GM19351 (cell line): ENCODE measurements around the gene PMM1.

Source experiments
- ATAC-seq: cut with Tn5 transposase; IDR thresholded peaks from one replicate; pipeline ENCODE4 v1.9.1; 2021; ENCODE audit warnings: mild to moderate bottlenecking, moderate library complexity; ENCODE audit not compliant: unreplicated experiment

PMM1 gene

GRCh38 chr22:41539146-41540005 lies 50.3 kb downstream of the PMM1 start:
- no peak for ATAC-seq

- no peak for ATAC-seq
Observed at GRCh38 chr22:41538583-41538982, 51.1 kb downstream of the PMM1 start.

- ATAC-seq, result no peak
Observed at GRCh38 chr22:41537203-41537602, 52.4 kb downstream of the PMM1 start.

- no peak for ATAC-seq
Observed at GRCh38 chr22:41535244-41535643, 54.4 kb downstream of the PMM1 start.

DNA sequence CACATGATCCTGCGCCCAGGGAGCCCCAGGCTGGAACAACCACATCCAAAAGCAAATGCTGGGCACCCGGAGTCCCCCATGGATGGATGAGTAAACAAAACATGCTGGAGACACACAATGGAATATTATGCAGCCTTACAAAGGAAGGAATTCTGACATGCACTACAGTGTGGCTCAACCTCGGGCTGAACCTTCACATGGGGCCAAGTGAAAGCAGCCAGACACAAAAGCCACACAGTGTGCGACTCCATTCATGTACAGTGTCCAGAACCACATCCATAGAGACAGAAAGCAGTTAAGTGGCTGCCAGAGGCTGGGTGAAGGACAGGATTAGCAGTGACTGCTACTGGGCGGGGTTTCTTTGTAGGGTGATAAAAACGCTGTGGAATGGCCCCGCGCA lies 55.4 kb downstream of the PMM1 start:
- ATAC-seq, result no peak

GRCh38 chr22:41532908-41533825 lies 56.5 kb downstream of the PMM1 start:
- no peak for ATAC-seq

DNA sequence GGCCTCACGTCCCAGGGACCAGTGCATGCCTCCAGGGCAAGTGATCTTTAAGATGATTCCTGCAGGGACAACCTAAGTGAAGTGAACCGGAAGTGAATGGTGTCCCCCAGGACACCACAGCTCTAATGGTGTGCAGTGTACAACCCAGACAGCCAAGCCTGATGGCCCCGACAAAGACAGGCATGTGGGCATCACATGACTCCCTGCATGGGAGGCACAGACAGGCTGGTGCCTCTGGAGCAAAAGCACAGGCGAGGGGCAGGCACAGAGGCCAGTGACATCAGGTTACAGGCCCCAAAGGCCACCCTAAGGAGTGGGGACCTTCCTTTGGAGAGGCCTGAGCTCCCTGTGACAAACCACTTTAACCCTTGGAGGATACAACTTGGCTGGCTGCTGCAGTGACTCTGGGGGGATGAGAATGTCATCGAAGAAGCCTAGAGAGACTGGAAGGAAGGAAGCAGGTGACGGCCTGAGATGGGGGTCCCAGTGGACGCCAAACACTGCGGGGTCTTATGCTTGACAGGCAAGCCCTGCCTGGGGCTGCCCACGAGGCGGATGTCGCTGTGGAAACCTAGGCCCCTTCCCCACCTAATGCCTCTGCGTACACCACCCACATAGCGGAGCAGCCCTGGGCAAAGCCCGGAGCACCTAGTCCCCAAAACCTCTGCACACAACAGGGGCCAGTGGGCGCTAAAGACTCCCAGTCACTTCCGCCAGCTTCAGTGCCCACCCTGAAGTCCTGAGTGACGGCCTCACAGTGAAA lies 57.7 kb downstream of the PMM1 start:
- no peak for ATAC-seq

DNA sequence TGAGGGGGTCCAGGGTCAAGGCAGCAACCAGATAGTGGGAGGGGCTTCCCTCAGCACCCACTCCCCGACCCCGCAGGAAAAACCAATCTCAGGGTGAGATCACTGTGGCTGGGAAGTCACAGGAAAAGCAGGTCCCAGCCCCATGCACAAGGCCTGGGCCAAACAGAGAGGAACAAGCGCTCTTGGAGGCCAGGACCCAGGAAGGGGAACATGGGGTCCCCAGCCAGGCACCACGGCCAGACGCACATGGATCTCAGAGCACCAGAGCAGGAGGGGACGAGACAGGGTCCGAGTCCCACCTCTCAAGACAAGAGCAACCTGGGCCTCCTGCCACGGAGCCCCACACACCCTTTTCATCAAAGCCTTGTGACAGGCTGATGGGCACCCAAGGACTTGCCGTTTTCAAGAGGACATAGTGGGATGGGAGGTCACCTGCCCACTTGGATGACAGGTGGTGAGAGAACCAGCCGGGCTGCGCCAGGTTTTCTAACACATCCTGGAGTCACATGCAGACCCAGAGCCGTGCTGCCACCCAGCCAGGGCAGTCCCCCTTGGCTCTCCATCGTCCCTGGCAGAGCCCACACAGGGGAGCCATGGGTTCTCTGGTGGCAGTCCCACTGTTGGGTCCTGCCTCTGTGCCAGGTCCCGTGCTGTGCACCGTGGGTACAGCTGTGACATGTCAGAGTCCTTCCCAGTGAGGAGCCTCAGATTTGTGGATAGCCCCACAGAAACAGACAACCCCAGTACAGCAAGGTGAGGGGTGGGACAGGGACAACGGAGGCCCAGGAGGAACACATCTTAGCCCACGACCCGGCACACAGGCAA lies 58.5 kb downstream of the PMM1 start:
- ATAC-seq, result no peak

- no peak for ATAC-seq
Observed at GRCh38 chr22:41528938-41529561, 60.6 kb downstream of the PMM1 start.

GRCh38 chr22:41528132-41528766 lies 61.4 kb downstream of the PMM1 start:
- ATAC-seq, result no peak
